LNCaP clone FGC (cell line): ENCODE measurements around the gene NUDC.

Experiments used
- DNase-seq: peaks from one replicate; pipeline ENCODE4 v3.0.0-alpha.2; 2011; ENCODE audit warnings: low read depth
- H3K4me3 ChIP-seq: 2 replicates; pipeline ENCODE4 v1.5.1; 2011; ENCODE audit warnings: mild to moderate bottlenecking, low read depth, low read length, control low read depth
- CTCF ChIP-seq: IDR thresholded peaks from 2 replicates; pipeline ENCODE4 v1.5.1; 2012; ENCODE audit warnings: mild to moderate bottlenecking; ENCODE audit not compliant: control insufficient read depth, insufficient read depth; ENCODE audit errors: extremely low read depth

The NUDC gene

GRCh38 chr1:26911399-26912146 is 10.0 kb upstream of the NUDC start:
- no peak overlapping the region for H3K4me3 ChIP-seq
- no peak for DNase-seq
- TF ChIP-seq CTCF, result no peak

GRCh38 chr1:26912147-26912490 is 9.4 kb upstream of the NUDC start:
- no peak overlapping the region for H3K4me3 ChIP-seq
- no peak for DNase-seq
- no peak for TF ChIP-seq CTCF

GRCh38 chr1:26913389-26913753 is 8.2 kb upstream of the NUDC start:
- H3K4me3 ChIP-seq, result no peak overlapping the region
- no peak for TF ChIP-seq CTCF
- no peak for DNase-seq

- H3K4me3 ChIP-seq, result no peak within 1 kb of the TSS
- no peak for DNase-seq
- TF ChIP-seq CTCF, result no peak
These were observed 7.6 kb upstream of the NUDC start, which contains the start of gene NR0B2 for GRCh38 chr1:26913754-26914619. TSS of gene NR0B2 (minus strand) at chr1:26913975. CDS start at chr1:26913940, 35 bp downstream.

GRCh38 chr1:26915204-26915842 is 6.2 kb upstream of the NUDC start:
- no peak for TF ChIP-seq CTCF
- DNase-seq, result no peak
- no peak overlapping the region for H3K4me3 ChIP-seq

GRCh38 chr1:26921126-26921539 is 410 bp upstream of the NUDC start:
- H3K4me3 ChIP-seq, result peak overlapping the region; percentile 99
- no peak for DNase-seq
- no peak for TF ChIP-seq CTCF
